HEK293 (cell line): ENCODE measurements around the gene CCDC78.

Experiments used
- CTCF ChIA-PET: fragments of 350-600 bp; formaldehyde crosslinking; extraction: SDS; loops from one replicate; lab custom pipeline; 2021; ENCODE audit warnings: antibody characterized with exemption; lab: Yijun Ruan, JAX
- POLR2A ChIA-PET: fragments of 300-600 bp; formaldehyde crosslinking; extraction: SDS; loops from one replicate; lab custom pipeline; 2020; ENCODE audit warnings: antibody characterized with exemption, inconsistent platforms; lab: Yijun Ruan, JAX
- H3K27ac ChIP-seq: fragments of 200-500 bp; sonication (Bioruptor generic); 2 replicates; pipeline ENCODE4 v1.5.1; 2014; ENCODE audit warnings: low read depth, low read length, control low read depth, inconsistent platforms; ENCODE audit errors: extremely low read depth
- H3K36me3 ChIP-seq, 2 experiments: fragments of 200-500 bp in 1 of 2; sonication (Bioruptor generic) in 1 of 2; 1 replicate in 1 of 2; 2 replicates in 1 of 2; pipeline ENCODE4 v1.5.1; 2014 to 2017; ENCODE audit warnings: inconsistent platforms in 2 of 2, low read length in 2 of 2; ENCODE audit not compliant: control insufficient read depth in 2 of 2, insufficient read depth in 1 of 2
- H3K4me1 ChIP-seq: fragments of 200-500 bp; sonication (Bioruptor generic); 2 replicates; pipeline ENCODE4 v1.5.1; 2014; ENCODE audit warnings: mild to moderate bottlenecking, low read length, inconsistent platforms; ENCODE audit not compliant: control insufficient read depth, insufficient read depth
- H3K4me3 ChIP-seq: 2 replicates; pipeline ENCODE4 v1.5.1; 2011; ENCODE audit warnings: low read depth, mild to moderate bottlenecking, control low read depth, low read length, moderate library complexity
- H3K9me3 ChIP-seq: fragments of 200-500 bp; sonication (Bioruptor generic); 2 replicates; pipeline ENCODE4 v1.5.1; 2014; ENCODE audit warnings: low read depth, low read length, inconsistent platforms; ENCODE audit not compliant: control insufficient read depth, insufficient read depth
- GLIS2 ChIP-seq: fragments of 450-650 bp; formaldehyde crosslinking; IDR thresholded peaks from 2 replicates; pipeline ENCODE4 v1.5.1; 2016; ENCODE audit warnings: missing biosample characterization, missing genetic modification characterization
- KLF7 ChIP-seq: fragments of 450-650 bp; formaldehyde crosslinking; IDR thresholded peaks from 2 replicates; pipeline ENCODE4 v1.5.1; 2016; ENCODE audit warnings: missing biosample characterization, missing genetic modification characterization, borderline replicate concordance
- MYNN ChIP-seq: fragments of 450-650 bp; formaldehyde crosslinking; IDR thresholded peaks from 2 replicates; pipeline ENCODE4 v1.5.1; 2016; ENCODE audit warnings: missing biosample characterization, missing genetic modification characterization, borderline replicate concordance
- WT1 ChIP-seq: fragments of 450-650 bp; formaldehyde crosslinking; IDR thresholded peaks from 2 replicates; pipeline ENCODE4 v1.5.1; 2016; ENCODE audit warnings: missing biosample characterization, missing genetic modification characterization
- ZBTB20 ChIP-seq: fragments of 450-650 bp; formaldehyde crosslinking; IDR thresholded peaks from 2 replicates; pipeline ENCODE4 v1.5.1; 2016; ENCODE audit warnings: missing biosample characterization, missing genetic modification characterization
- ZEB2 ChIP-seq: fragments of 450-650 bp; formaldehyde crosslinking; IDR thresholded peaks from 2 replicates; pipeline ENCODE4 v1.5.1; 2016; ENCODE audit warnings: missing biosample characterization, missing genetic modification characterization
- ZFHX2 ChIP-seq: fragments of 450-650 bp; formaldehyde crosslinking; conservative IDR thresholded peaks from 2 replicates; pipeline ENCODE4 v1.5.1; 2016; ENCODE audit warnings: missing biosample characterization, missing genetic modification characterization
- ZFP41 ChIP-seq: fragments of 450-650 bp; formaldehyde crosslinking; IDR thresholded peaks from 2 replicates; pipeline ENCODE4 v1.5.1; 2016; ENCODE audit warnings: missing biosample characterization, missing genetic modification characterization, borderline replicate concordance
- ZFP69B ChIP-seq: fragments of 450-650 bp; formaldehyde crosslinking; IDR thresholded peaks from 2 replicates; pipeline ENCODE4 v1.5.1; 2016; ENCODE audit warnings: missing biosample characterization, missing genetic modification characterization
- ZNF24 ChIP-seq: fragments of 450-650 bp; formaldehyde crosslinking; IDR thresholded peaks from 2 replicates; pipeline ENCODE4 v1.5.1; 2016; ENCODE audit warnings: missing biosample characterization, missing genetic modification characterization
- ZNF324 ChIP-seq: fragments of 450-650 bp; formaldehyde crosslinking; IDR thresholded peaks from 2 replicates; pipeline ENCODE4 v1.5.1; 2016; ENCODE audit warnings: missing biosample characterization, missing genetic modification characterization
- ZNF341 ChIP-seq: fragments of 450-650 bp; formaldehyde crosslinking; IDR thresholded peaks from 2 replicates; pipeline ENCODE4; 2016; ENCODE audit warnings: low read depth, missing biosample characterization, missing genetic modification characterization
- ZNF521 ChIP-seq: fragments of 450-650 bp; formaldehyde crosslinking; IDR thresholded peaks from 2 replicates; pipeline ENCODE4 v1.5.1; 2017; ENCODE audit warnings: missing biosample characterization, mild to moderate bottlenecking, missing genetic modification characterization
- ZNF585B ChIP-seq: fragments of 450-650 bp; formaldehyde crosslinking; IDR thresholded peaks from 2 replicates; pipeline ENCODE4 v1.5.1; 2016; ENCODE audit warnings: missing biosample characterization, missing genetic modification characterization
- ZNF600 ChIP-seq: fragments of 450-650 bp; formaldehyde crosslinking; IDR thresholded peaks from 2 replicates; pipeline ENCODE4 v1.5.1; 2016; ENCODE audit warnings: missing biosample characterization, missing genetic modification characterization
- ZNF624 ChIP-seq: fragments of 450-650 bp; formaldehyde crosslinking; IDR thresholded peaks from 2 replicates; pipeline ENCODE4 v1.5.1; 2017; ENCODE audit warnings: missing biosample characterization, missing genetic modification characterization
- ZNF843 ChIP-seq: fragments of 450-650 bp; formaldehyde crosslinking; IDR thresholded peaks from 2 replicates; pipeline ENCODE4 v1.5.1; 2016; ENCODE audit warnings: missing biosample characterization, missing genetic modification characterization
- TF ChIP-seq, protein P1 (sequence below): fragments of 450-650 bp; formaldehyde crosslinking; IDR thresholded peaks from 2 replicates; pipeline ENCODE4 v1.5.1; 2016; ENCODE audit warnings: missing biosample characterization, missing genetic modification characterization
- TF ChIP-seq, protein P2 (sequence below): fragments of 450-650 bp; formaldehyde crosslinking; IDR thresholded peaks from 2 replicates; pipeline ENCODE4 v1.5.1; 2016; ENCODE audit warnings: missing biosample characterization, missing genetic modification characterization
- TF ChIP-seq, protein P3 (sequence below): fragments of 450-650 bp; formaldehyde crosslinking; IDR thresholded peaks from 2 replicates; pipeline ENCODE4 v1.5.1; 2016; ENCODE audit warnings: missing biosample characterization, missing genetic modification characterization
- TF ChIP-seq, protein P4 (sequence below): fragments of 450-650 bp; IDR thresholded peaks from 2 replicates; pipeline ENCODE4 v1.5.1; 2018; ENCODE audit warnings: missing biosample characterization, mild to moderate bottlenecking, missing genetic modification characterization

Gene CCDC78

DNA sequence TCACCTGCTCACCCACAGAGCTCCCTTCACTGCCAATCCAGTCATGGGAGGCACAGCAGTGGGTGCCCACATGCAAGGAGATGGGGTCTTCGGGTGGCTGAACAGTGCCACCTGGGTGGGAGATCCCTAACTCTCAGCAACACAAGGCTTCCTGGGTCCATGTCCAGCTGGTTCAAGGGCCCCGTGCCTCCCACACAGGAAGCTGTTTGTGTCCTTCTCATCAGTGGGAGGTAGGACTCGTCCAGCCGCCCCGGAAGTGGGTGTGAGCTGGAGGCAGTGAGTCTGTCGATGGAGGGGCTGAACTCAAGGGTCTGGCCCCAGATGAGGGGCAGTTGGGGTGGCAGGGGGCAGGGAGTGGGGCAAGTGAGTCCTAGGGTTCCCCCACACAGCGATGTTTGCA lies 22.2 kb downstream of the CCDC78 start (continued):
- TF ChIP-seq, protein P1, sequence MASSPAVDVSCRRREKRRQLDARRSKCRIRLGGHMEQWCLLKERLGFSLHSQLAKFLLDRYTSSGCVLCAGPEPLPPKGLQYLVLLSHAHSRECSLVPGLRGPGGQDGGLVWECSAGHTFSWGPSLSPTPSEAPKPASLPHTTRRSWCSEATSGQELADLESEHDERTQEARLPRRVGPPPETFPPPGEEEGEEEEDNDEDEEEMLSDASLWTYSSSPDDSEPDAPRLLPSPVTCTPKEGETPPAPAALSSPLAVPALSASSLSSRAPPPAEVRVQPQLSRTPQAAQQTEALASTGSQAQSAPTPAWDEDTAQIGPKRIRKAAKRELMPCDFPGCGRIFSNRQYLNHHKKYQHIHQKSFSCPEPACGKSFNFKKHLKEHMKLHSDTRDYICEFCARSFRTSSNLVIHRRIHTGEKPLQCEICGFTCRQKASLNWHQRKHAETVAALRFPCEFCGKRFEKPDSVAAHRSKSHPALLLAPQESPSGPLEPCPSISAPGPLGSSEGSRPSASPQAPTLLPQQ (tag by site-specific recombination): no peak

DNA sequence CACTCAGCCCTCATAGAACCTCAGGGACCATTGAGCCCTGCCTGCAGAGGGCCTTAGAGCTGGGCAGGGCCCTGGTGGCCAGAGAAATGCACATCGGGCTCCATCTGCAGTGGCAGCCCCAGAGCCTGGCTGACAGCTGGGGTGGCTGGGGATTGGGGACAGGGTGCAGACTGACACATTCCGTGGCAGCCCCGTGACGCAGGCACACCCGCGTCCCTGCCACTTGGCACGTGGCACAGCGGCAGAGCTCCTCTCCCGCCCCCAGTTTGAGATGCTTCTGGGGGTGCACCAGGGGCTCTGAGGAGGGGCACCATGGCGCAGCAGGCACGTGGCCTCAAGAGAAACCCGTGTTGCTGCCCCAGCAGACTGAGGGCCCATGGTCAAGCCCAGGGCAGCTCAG lies 22.8 kb downstream of the CCDC78 start:
- no peak overlapping the region for H3K4me3 ChIP-seq
- CTCF ChIA-PET: interaction anchor here (0.8 to 1.1 kb wide), 2 partner anchors 9 to 10 kb away, joined by 3 to 7 read pairs; no protein-coding TSS in a partner anchor
- no peaks in the 10 kb centered on the region for H3K4me1 ChIP-seq
- POLR2A ChIA-PET: interaction anchor here (2.0 kb wide), 1 partner anchor 13 kb away, joined by 8 read pairs; the partner anchor contains the start of gene WDR24
- TF ChIP-seq, protein P2, sequence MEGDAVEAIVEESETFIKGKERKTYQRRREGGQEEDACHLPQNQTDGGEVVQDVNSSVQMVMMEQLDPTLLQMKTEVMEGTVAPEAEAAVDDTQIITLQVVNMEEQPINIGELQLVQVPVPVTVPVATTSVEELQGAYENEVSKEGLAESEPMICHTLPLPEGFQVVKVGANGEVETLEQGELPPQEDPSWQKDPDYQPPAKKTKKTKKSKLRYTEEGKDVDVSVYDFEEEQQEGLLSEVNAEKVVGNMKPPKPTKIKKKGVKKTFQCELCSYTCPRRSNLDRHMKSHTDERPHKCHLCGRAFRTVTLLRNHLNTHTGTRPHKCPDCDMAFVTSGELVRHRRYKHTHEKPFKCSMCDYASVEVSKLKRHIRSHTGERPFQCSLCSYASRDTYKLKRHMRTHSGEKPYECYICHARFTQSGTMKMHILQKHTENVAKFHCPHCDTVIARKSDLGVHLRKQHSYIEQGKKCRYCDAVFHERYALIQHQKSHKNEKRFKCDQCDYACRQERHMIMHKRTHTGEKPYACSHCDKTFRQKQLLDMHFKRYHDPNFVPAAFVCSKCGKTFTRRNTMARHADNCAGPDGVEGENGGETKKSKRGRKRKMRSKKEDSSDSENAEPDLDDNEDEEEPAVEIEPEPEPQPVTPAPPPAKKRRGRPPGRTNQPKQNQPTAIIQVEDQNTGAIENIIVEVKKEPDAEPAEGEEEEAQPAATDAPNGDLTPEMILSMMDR (tag by site-specific recombination): 0 out of 2 replicates have a peak, but pooled peaks have one; percentile 12
- no peak for TF ChIP-seq ZFP69B (tag by site-specific recombination)
- H3K36me3 ChIP-seq: no peaks in the 10 kb centered on the region
- no peaks in the 10 kb centered on the region for H3K9me3 ChIP-seq
- H3K27ac ChIP-seq: no peak overlapping the region

DNA sequence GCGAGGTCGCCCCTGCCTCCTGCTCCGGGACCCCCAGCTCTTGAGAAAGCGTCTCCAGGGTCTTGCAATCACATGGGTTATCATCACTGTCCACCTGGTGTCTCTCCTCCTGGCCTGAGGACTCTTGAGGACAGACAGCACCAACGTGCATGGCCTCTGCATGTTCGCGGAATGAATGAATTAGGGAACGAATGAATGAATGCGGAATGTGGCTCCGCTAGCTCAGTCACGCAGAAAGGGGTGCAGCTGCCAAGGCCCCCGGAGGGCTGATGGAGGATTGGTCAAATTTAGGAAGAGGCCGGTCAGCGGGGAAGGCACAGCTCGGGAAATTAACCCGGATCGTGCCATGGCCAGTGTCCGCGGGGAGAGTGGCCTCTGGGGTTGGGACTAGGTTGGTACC lies 23.9 kb downstream of the CCDC78 start:
- ChIA-PET POLR2A (interaction anchor here (2.0 kb wide), 1 partner anchor 12 kb away, joined by 8 read pairs; the partner anchor contains the start of gene WDR24), CTCF (interaction anchor here (0.6 to 1.0 kb wide), 2 partner anchors 8 to 16 kb away, joined by 3 to 9 read pairs; no protein-coding TSS in a partner anchor)
- Histone ChIP-seq H3K4me1 (no peaks in the 10 kb centered on the region), H3K4me3 (no peak overlapping the region), H3K9me3 (no peaks in the 10 kb centered on the region), H3K27ac (no peak overlapping the region), H3K36me3 (no peaks in the 10 kb centered on the region)
- 0 out of 2 replicates have a peak, but pooled peaks have one; percentile 34 for TF ChIP-seq ZNF24
- TF ChIP-seq, protein P3, sequence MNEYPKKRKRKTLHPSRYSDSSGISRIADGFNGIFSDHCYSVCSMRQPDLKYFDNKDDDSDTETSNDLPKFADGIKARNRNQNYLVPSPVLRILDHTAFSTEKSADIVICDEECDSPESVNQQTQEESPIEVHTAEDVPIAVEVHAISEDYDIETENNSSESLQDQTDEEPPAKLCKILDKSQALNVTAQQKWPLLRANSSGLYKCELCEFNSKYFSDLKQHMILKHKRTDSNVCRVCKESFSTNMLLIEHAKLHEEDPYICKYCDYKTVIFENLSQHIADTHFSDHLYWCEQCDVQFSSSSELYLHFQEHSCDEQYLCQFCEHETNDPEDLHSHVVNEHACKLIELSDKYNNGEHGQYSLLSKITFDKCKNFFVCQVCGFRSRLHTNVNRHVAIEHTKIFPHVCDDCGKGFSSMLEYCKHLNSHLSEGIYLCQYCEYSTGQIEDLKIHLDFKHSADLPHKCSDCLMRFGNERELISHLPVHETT (tag by site-specific recombination): no peak

DNA sequence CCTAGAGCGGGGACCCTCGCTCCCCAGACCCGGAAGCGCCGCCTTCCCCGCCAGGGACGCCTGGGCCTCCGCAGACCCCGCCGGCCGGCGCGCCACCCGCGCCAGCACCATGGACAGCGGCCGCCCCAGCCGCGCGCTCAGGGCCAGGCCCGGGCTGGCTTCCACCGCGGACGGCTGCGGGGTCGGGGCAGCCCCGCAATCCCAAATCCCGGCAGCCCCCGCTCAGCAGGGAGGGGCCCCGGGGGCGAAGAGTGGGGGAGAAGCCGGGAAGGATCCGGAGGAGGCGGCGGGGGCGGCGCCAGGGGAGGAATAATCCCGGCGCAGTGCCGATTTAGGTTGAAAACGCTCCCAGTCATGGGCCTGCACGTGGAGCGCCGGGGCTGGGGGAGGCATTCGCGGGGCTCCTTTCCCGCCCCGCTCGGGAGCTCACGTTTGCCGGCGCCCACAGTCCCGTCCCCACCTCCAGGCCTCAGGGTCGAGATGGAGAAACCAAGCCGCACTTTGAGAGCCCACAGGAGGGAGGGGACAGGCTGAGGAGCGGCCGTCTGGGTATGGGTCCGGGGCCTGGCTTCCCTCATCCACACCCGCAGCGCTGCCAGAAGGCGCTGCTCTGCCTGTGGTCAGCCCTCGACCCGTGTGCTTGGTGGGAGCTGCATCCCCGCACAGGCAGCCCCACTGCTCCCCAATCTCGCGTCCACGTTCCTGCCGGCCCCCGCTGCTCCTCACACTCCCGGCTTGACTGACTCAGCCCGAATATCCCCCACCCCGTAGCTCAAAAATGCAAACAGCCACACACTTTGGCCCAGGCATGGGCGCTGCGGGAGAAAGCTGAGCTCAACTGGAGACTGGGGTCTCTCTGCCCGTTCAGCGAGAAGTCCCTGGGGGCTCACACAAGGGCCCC lies 25.3 kb downstream of the CCDC78 start:
- H3K9me3 ChIP-seq: no peaks in the 10 kb centered on the region
- H3K36me3 ChIP-seq: no peaks in the 10 kb centered on the region
- ChIA-PET POLR2A (interaction anchor here (0.7 to 2.0 kb wide), 2 partner anchors 11 to 16 kb away, joined by 3 to 8 read pairs; partner anchors contain the start of gene WDR24), CTCF (no interaction called here)
- no peaks in the 10 kb centered on the region for H3K4me1 ChIP-seq
- H3K4me3 ChIP-seq: no peak overlapping the region
- H3K27ac ChIP-seq: no peak overlapping the region
- TF ChIP-seq, protein P4, sequence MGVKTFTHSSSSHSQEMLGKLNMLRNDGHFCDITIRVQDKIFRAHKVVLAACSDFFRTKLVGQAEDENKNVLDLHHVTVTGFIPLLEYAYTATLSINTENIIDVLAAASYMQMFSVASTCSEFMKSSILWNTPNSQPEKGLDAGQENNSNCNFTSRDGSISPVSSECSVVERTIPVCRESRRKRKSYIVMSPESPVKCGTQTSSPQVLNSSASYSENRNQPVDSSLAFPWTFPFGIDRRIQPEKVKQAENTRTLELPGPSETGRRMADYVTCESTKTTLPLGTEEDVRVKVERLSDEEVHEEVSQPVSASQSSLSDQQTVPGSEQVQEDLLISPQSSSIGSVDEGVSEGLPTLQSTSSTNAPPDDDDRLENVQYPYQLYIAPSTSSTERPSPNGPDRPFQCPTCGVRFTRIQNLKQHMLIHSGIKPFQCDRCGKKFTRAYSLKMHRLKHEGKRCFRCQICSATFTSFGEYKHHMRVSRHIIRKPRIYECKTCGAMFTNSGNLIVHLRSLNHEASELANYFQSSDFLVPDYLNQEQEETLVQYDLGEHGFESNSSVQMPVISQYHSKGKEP (tag by site-specific recombination): no peak
- no peak for TF ChIP-seq KLF7 (tag by site-specific recombination)
- TF ChIP-seq ZNF585B: no peak
- no peak for TF ChIP-seq ZNF624 (tag by site-specific recombination)
- TF ChIP-seq ZFP41 (tag by site-specific recombination): no peak
- no peak for TF ChIP-seq GLIS2
- TF ChIP-seq ZNF521 (tag by site-specific recombination): no peak
- TF ChIP-seq ZBTB20 (tag by site-specific recombination): peak; percentile 35; the same call in 1 of the 2 replicates
- 0 out of 2 replicates have a peak, but pooled peaks have one; percentile 18 for TF ChIP-seq ZNF600 (tag by site-specific recombination)
- no peak for TF ChIP-seq ZNF324
- TF ChIP-seq ZNF341 (tag by site-specific recombination): no peak
- no peak for TF ChIP-seq ZNF843
- no peak for TF ChIP-seq MYNN (tag by site-specific recombination)
- peak; percentile 90 for TF ChIP-seq ZFHX2 (tag by site-specific recombination)
- TF ChIP-seq WT1 (tag by site-specific recombination): no peak
- TF ChIP-seq ZEB2 (tag by site-specific recombination): no peak
- TF ChIP-seq ZFP69B (tag by site-specific recombination): no peak
